Endodermal cell (in vitro differentiated cells): ENCODE data around the gene NMRK2. TPM values are rescaled to one million over a fixed set of nuclear protein-coding genes. Genes with fewer than 3 reads are reported as not detected.
A peak's percentile ranks its signal among the peaks of the same experiment; 100 is the strongest.

Source experiments
- DNase-seq: peaks from one replicate; pipeline ENCODE4 v3.0.0-alpha.2; 2017
- H3K27ac ChIP-seq: 2 replicates; pipeline ENCODE4 v1.5.1; 2013; ENCODE audit warnings: mild to moderate bottlenecking, low read depth, low read length, moderate library complexity
- H3K27me3 ChIP-seq: 2 replicates; pipeline ENCODE4 v1.6.1; 2013; ENCODE audit warnings: mild to moderate bottlenecking, low read length, moderate library complexity; ENCODE audit not compliant: insufficient read depth, control insufficient read depth, poor library complexity, severe bottlenecking
- H3K36me3 ChIP-seq: 2 replicates; pipeline ENCODE4 v1.7.0; 2013; ENCODE audit warnings: mild to moderate bottlenecking, low read length, moderate library complexity; ENCODE audit not compliant: control insufficient read depth, insufficient read depth
- H3K4me1 ChIP-seq: one replicate; pipeline ENCODE4 v1.7.0; 2013; ENCODE audit warnings: low read length; ENCODE audit not compliant: control insufficient read depth, insufficient read depth
- H3K4me3 ChIP-seq: 2 replicates; pipeline ENCODE4 v1.5.1; 2013; ENCODE audit warnings: mild to moderate bottlenecking, low read length, moderate library complexity
- H3K9ac ChIP-seq: 2 replicates; pipeline ENCODE4 v1.6.1; 2013; ENCODE audit warnings: mild to moderate bottlenecking, low read length, moderate library complexity; ENCODE audit not compliant: poor library complexity, severe bottlenecking; ENCODE audit errors: extremely low read depth
- H3K9me3 ChIP-seq: 2 replicates; pipeline ENCODE4 v1.6.1; 2013; ENCODE audit warnings: mild to moderate bottlenecking, low read length, moderate library complexity; ENCODE audit not compliant: control insufficient read depth
- H3K27ac Mint-ChIP-seq: 2 replicates; pipeline ENCODE4 v1.8.0; 2020; ENCODE audit warnings: mixed read lengths
- H3K27me3 Mint-ChIP-seq: 2 replicates; pipeline ENCODE4 v1.8.0; 2021; ENCODE audit warnings: mild to moderate bottlenecking, mixed read lengths; ENCODE audit not compliant: insufficient read depth
- H3K36me3 Mint-ChIP-seq: 2 replicates; pipeline ENCODE4 v1.8.0; 2020; ENCODE audit warnings: low read depth, mixed read lengths
- H3K4me1 Mint-ChIP-seq: 2 replicates; pipeline ENCODE4 v1.8.0; 2020; ENCODE audit warnings: mixed read lengths
- H3K4me3 Mint-ChIP-seq: 2 replicates; pipeline ENCODE4 v1.8.0; 2020; ENCODE audit warnings: mild to moderate bottlenecking, moderate library complexity, mixed read lengths
- H3K9me3 Mint-ChIP-seq: 2 replicates; pipeline ENCODE4 v1.8.0; 2020; ENCODE audit warnings: mild to moderate bottlenecking, mixed read lengths
- CTCF ChIP-seq: fragments of 200-600 bp; sonication (generic); conservative IDR thresholded peaks from 2 replicates; pipeline ENCODE4 v1.5.0; 2021; ENCODE audit warnings: antibody characterized with exemption, mild to moderate bottlenecking
- WGBS, 2 experiments: methylation state at CpG; one replicate each; pipeline versions ENCODE4 v1.1.5 to v1.1.7; 2013; ENCODE audit warnings: missing lambda C conversion rate in 2 of 2, mixed read lengths in 1 of 2; ENCODE audit not compliant: insufficient coverage in 1 of 2, insufficient read length in 1 of 2; 5-methylcytosine and 5-hydroxymethylcytosine counted together
- microRNA-seq: library from miRNA; unstranded; fragments of <30 nt; microRNA quantifications from one replicate; pipeline ENCODE4 v1.2.0, GENCODE V29; 2020; ENCODE audit warnings: borderline microRNAs expressed
- total RNA-seq, 2 donors: library from RNA; stranded (reverse); fragmentation: NEBNext Ultra II Directional in 1 of 2; extraction: Animal tissue kit (Norgen Biotek cat#: 25700) in 1 of 2; gene quantifications; 2 replicates in 1 of 2; 3 replicates in 1 of 2; pipeline ENCODE4 v1.2.1, GENCODE V29; 2021

Gene NMRK2
- total RNA-seq, 2 donors from 2014 or later: 22.1 to 36.4 TPM

- TF ChIP-seq CTCF: peak; percentile 86
- Mint-ChIP-seq H3K4me1 (peaks cover 21% of the 10 kb centered on the region), H3K9me3 (no peaks in the 10 kb centered on the region), H3K4me3 (peak overlapping the region; percentile 99), H3K27me3 (no peaks in the 10 kb centered on the region), H3K36me3 (peaks cover 24% of the 10 kb centered on the region), H3K27ac (peak overlapping the region; percentile 64)
- H3K9ac ChIP-seq: no peak overlapping the region
- DNase-seq: peak; percentile 92
- no peaks in the 10 kb centered on the region for H3K4me1 ChIP-seq
- H3K9me3 ChIP-seq: no peaks in the 10 kb centered on the region
- H3K4me3 ChIP-seq: peak overlapping the region; percentile 93
- WGBS, 2 experiments: 21 to 31% methylated on average over 13 to 30 of the region's 30 CpGs
- H3K27ac ChIP-seq: no peak overlapping the region
- H3K36me3 ChIP-seq: peaks cover 20% of the 10 kb centered on the region
- H3K27me3 ChIP-seq: no peaks in the 10 kb centered on the region
Measured at GRCh38 chr19:3987619-3988371, 54.9 kb downstream of the NMRK2 start.

GRCh38 chr19:3990815-3991117, 57.9 kb downstream of the NMRK2 start:
- Mint-ChIP-seq H3K36me3 (no peaks in the 10 kb centered on the region), H3K27ac (no peak overlapping the region), H3K4me3 (no peak overlapping the region), H3K4me1 (peaks cover 5% of the 10 kb centered on the region), H3K27me3 (no peaks in the 10 kb centered on the region), H3K9me3 (no peaks in the 10 kb centered on the region)
- Histone ChIP-seq H3K27ac (no peak overlapping the region), H3K9me3 (no peaks in the 10 kb centered on the region), H3K9ac (no peak overlapping the region), H3K4me3 (no peak overlapping the region), H3K27me3 (no peaks in the 10 kb centered on the region), H3K36me3 (no peaks in the 10 kb centered on the region), H3K4me1 (no peaks in the 10 kb centered on the region)
- DNase-seq: no peak
- no peak for TF ChIP-seq CTCF
- WGBS, 2 experiments: 90 to 95% methylated on average over 3 of the region's 3 CpGs

Small RNA genes lying within 50 kb of the gene (microRNA-seq; reads per million reads assigned to microRNA genes)
- not detected for gene MIR637

Other genes with a start within 250 kb of the NMRK2 start
- 10 to 100 TPM; 43.5 to 51.5 TPM for gene PIP5K1C, start 232.6 kb upstream of the NMRK2 start, total RNA-seq
- 10 to 100 TPM; 15.7 to 25.9 TPM for gene TJP3, start 224.7 kb upstream of the NMRK2 start, total RNA-seq
- gene APBA3, start 171.4 kb upstream of the NMRK2 start, total RNA-seq: 10 to 100 TPM; 27.5 to 42.2 TPM
- gene MRPL54, start 170.4 kb upstream of the NMRK2 start, total RNA-seq: 10 to 100 TPM; 38.1 to 38.9 TPM
- not detected for gene RAX2, start 160.8 kb upstream of the NMRK2 start, total RNA-seq
- gene MATK, start 146.7 kb upstream of the NMRK2 start, total RNA-seq: 1 to 10 TPM; 5.7 to 5.8 TPM
- 10 to 100 TPM; 16.4 to 24.6 TPM for gene ZFR2, start 64.0 kb upstream of the NMRK2 start, total RNA-seq
- 1 to 10 TPM in 1 of 2 donors, under 1 TPM in 1; 0.58 to 2.8 TPM for gene ATCAY, start 52.4 kb upstream of the NMRK2 start, total RNA-seq
- gene DAPK3, start 38.0 kb downstream of the NMRK2 start, total RNA-seq: 100 to 1,000 TPM in 1 of 2 donors, 10 to 100 TPM in 1; 89.9 to 106 TPM
- 1,000 to 10,000 TPM; 1,913 to 2,886 TPM for gene EEF2, start 52.4 kb downstream of the NMRK2 start, total RNA-seq
- gene PIAS4, start 74.7 kb downstream of the NMRK2 start, total RNA-seq: 10 to 100 TPM; 57.5 to 58.1 TPM
- 10 to 100 TPM; 19.2 to 22.1 TPM for gene ZBTB7A, start 133.8 kb downstream of the NMRK2 start, total RNA-seq
- 100 to 1,000 TPM; 191 TPM for gene MAP2K2, start 191.1 kb downstream of the NMRK2 start, total RNA-seq
- under 1 TPM; 0.26 to 0.31 TPM for gene CREB3L3, start 220.6 kb downstream of the NMRK2 start, total RNA-seq
- gene SIRT6, start 249.5 kb downstream of the NMRK2 start, total RNA-seq: 10 to 100 TPM; 22.1 to 29.1 TPM
- gene ANKRD24, start 249.6 kb downstream of the NMRK2 start, total RNA-seq: 1 to 10 TPM in 1 of 2 donors, under 1 TPM in 1; 0.77 to 2.0 TPM